RWPE1 (cell line): Measurements from ENCODE around the gene IGF2.

Source experiments
- CTCF ChIA-PET: fragments of 350-600 bp; sonication (Branson Sonifier 250); formaldehyde crosslinking; extraction: SDS; loops from one replicate; lab custom pipeline; 2021; lab: Yijun Ruan, JAX
- POLR2A ChIA-PET: fragments of 400-600 bp; formaldehyde crosslinking; extraction: SDS; loops from one replicate; lab custom pipeline; 2020; ENCODE audit warnings: antibody characterized with exemption; ENCODE audit not compliant: low non-redundant PET; lab: Yijun Ruan, JAX
- DNase-seq: peaks from one replicate; pipeline ENCODE4 v3.0.0; 2012; ENCODE audit warnings: low spot score
- H3K27ac ChIP-seq: fragments of 450-650 bp; 2 replicates; pipeline ENCODE4 v1.5.1; 2017
- CTCF ChIP-seq: fragments of 450-650 bp; conservative IDR thresholded peaks from 2 replicates; pipeline ENCODE4 v1.5.1; 2017; ENCODE audit warnings: low read depth, mild to moderate bottlenecking

Gene IGF2

GRCh38 chr11:2134022-2135010, 4.9 kb downstream of the IGF2 start:
- no peak for TF ChIP-seq CTCF
- no peak for DNase-seq
- H3K27ac ChIP-seq = no peak overlapping the region
- ChIA-PET CTCF (no interaction called here), POLR2A (interaction anchor here (0.6 to 0.7 kb wide), 2 partner anchors 93 to 115 kb away, joined by 3 read pairs; no protein-coding TSS in a partner anchor)

- no peak overlapping the region for H3K27ac ChIP-seq
- CTCF ChIA-PET = interaction anchor here (0.6 to 1.2 kb wide), 2 partner anchors 18 to 1433 kb away, joined by 3 to 5 read pairs; no protein-coding TSS in a partner anchor
- DNase-seq = no peak
- TF ChIP-seq CTCF = no peak
- POLR2A ChIA-PET = interaction anchor here (0.7 kb wide), 1 partner anchor 114 kb away, joined by 3 read pairs; no protein-coding TSS in a partner anchor
These were observed 5.8 kb downstream of the IGF2 start for GRCh38 chr11:2133241-2134021.

- ChIA-PET CTCF (interaction anchor here (0.6 to 1.2 kb wide), 2 partner anchors 19 to 1433 kb away, joined by 3 to 5 read pairs; no protein-coding TSS in a partner anchor), POLR2A (no interaction called here)
- H3K27ac ChIP-seq = no peak overlapping the region
- no peak for DNase-seq
- TF ChIP-seq CTCF = no peak
These were observed 6.3 kb downstream of the IGF2 start for GRCh38 chr11:2132874-2133240.

GRCh38 chr11:2132246-2132645, 6.9 kb downstream of the IGF2 start:
- ChIA-PET CTCF (interaction anchor here (1.2 kb wide), 1 partner anchor 19 kb away, joined by 5 read pairs; no protein-coding TSS in a partner anchor), POLR2A (no interaction called here)
- no peak for DNase-seq
- H3K27ac ChIP-seq = no peak overlapping the region
- TF ChIP-seq CTCF = no peak

GRCh38 chr11:2131371-2132236, 7.6 kb downstream of the IGF2 start:
- no peak for TF ChIP-seq CTCF
- CTCF ChIA-PET = no interaction called here
- no peak overlapping the region for H3K27ac ChIP-seq
- DNase-seq = no peak
- POLR2A ChIA-PET = no interaction called here
